Astrocyte of the hippocampus (primary cell): ENCODE results near the gene KRTAP4-2.
"Not testable (repeated sequence)": the region's sequence is repeated elsewhere in the genome, so short reads cannot be mapped to it uniquely, and the experiment has no call there.

ENCODE experiments used
- DNase-seq: peaks from one replicate; pipeline ENCODE4 v3.0.0; 2011; ENCODE audit warnings: low read depth, low spot score

Gene KRTAP4-2

GRCh38 chr17:41163828-41164227 lies 14.2 kb downstream of the KRTAP4-2 start:
- DNase-seq = no peak

GRCh38 chr17:41160648-41161047 lies 17.4 kb downstream of the KRTAP4-2 start, which contains the start of gene KRTAP4-4:
TSS of gene KRTAP4-4 (minus strand) at chr17:41160748. CDS start at chr17:41160691, 57 bp downstream.
- no peak for DNase-seq

DNA sequence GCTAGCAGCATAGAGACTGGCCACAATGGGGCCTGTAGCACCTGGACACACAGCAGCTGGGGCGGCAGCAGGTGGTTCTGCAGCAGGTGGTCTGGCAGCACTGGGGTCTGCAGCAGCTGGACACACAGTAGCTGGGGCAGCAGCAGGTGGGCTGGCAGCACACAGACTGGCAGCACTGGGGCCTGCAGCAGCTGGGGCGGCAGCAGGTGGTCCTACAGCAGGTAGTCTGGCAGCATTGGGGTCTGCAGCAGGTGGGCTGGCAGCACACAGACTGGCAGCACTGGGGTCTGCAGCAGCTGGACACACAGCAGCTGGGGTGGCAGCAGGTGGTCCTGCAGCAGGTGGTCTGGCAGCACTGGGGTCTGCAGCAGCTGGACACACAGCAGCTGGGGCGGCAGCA lies 17.8 kb downstream of the KRTAP4-2 start:
- not testable (repeated sequence) for DNase-seq

- no peak for DNase-seq
Measured at GRCh38 chr17:41153856-41154255, 24.2 kb downstream of the KRTAP4-2 start.

- no peak for DNase-seq
Measured at GRCh38 chr17:41151525-41151924, 26.5 kb downstream of the KRTAP4-2 start.

DNA sequence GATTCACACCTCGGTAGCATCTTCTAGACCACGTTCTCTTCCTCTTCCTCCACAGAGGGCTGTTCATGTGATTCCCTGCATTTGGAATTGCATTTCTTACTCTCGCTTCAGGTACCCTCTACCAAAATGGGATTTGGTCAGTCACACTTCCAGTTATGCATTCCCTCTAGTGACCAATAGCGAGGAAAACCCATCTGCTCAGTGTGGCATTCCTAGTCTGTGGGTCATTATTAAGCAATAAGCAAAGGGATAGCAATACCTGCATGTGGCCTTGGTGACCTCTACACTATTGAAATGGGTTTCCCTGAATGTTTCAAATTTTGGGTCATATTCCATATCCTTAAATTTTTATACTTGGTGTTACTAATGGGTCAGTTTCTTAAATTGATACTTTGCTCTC lies 28.0 kb downstream of the KRTAP4-2 start:
- no peak for DNase-seq

DNA sequence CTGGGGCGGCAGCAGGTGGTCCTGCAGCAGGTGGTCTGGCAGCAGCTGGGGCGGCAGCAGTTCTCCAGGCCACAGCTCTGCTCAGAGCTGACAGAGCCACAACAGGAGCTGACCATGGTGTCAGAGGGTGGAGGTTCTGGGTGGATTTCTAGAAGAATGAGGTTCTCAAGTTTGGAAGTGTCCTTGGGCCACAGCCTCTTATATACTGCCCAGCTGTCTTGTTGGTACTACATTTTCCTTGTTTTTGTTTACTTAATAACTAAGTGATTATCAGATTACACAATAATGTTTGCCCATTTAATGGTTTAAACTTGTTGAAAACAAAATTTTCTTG lies 28.4 kb downstream of the KRTAP4-2 start, which contains the start of gene KRTAP4-5:
TSS of gene KRTAP4-5 (minus strand) at position 174 of the 334 bp plus-strand sequence. CDS start at position 116, 58 bp downstream.
- DNase-seq = no peak

DNA sequence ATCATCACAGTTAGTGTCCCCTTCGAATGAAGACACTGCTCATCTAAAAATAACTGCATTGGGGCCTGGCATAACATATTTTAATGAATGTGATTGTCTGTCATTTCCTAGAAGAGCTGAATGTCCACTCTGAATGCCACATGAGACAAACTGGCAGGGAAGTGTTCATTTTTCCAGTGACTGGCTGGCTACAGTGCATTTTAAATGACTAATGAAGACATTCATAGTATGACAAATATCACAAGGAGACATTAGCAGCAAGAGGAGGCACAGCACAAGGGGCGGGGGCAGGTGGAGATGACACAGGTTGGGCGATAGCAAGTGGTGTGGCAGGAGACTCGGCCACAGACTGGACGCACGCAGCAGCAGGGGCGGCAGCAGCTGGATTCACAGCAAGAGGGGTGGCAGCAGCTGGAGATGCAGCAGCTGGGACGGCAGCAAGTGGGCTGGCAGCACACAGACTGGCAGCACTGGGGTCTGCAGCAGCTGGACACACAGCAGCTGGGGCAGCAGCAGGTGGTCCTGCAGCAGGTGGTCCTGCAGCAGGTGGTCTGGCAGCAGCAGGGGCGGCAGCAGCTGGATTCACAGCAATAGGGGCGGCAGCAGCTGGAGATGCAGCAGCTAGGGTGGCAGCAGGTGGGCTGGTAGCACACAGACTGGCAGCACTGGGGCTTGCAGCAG lies 28.9 kb downstream of the KRTAP4-2 start:
- DNase-seq = not testable (repeated sequence)

GRCh38 chr17:41147531-41148204 lies 30.4 kb downstream of the KRTAP4-2 start:
- DNase-seq = no peak

- no peak for DNase-seq
Measured at GRCh38 chr17:41145261-41145660, 32.8 kb downstream of the KRTAP4-2 start.

DNA sequence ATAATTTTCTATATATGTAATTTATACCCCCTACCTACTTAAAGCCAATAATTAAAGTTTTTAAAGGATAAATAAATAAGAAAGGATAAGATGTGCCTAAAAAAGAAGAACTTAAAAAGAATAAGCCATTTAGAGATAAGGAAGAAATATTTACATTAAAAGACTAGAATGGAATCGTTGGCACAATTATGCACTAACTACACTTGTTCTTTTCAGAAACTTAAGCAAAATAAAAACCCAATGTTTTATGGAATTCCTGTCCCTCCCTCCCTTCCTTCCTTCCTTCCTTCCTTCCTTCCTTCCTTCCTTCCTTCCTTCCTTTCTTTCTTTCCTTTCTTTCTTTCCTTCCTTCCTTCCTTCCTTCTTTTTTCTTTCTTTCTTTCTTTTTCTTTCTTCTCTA lies 33.2 kb downstream of the KRTAP4-2 start:
- DNase-seq = no peak

- no peak for DNase-seq
Measured at GRCh38 chr17:41141361-41141760, 36.7 kb downstream of the KRTAP4-2 start.

DNA sequence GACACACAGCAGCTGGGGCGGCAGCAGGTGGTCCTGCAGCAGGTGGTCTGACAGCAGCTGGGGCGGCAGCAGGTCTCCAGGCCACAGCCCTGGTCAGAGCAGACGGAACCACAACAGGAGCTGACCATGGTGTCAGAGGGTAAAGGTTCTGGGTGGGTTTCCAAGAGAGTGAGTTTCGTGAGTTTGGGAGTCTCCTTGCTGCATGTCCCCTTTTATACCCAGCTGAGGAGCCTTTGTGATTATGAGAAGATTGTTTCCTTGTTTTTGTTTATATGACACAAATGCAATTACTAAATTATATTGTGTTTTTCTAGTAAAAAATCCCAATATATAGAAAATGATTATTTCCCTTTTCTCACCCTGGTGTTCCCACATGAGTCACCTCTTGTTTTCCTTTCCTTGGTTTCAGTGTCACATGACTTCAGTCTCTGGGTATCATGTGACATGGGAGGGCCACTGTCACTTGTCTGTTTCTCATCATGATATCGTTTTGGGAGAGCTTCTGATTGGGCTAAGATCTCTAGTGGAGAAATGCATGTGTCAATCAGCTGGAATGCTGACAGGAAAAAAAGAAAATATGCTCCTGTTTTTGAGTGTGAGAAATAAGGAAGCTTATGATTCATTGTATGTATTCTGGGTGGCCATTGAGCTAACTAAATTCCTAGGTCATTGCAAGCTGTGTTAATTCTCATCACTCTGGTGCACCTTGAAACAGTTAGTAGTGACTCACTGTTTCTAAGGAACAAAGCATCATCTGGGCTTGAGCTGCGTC lies 37.5 kb downstream of the KRTAP4-2 start, which contains the start of gene KRTAP4-6:
TSS of gene KRTAP4-6 (minus strand) at position 185 of the 772 bp plus-strand sequence. CDS start at position 128, 57 bp downstream.
- peak; percentile 44 for DNase-seq

- not testable (repeated sequence) for DNase-seq
Measured at GRCh38 chr17:41139865-41140264, 38.2 kb downstream of the KRTAP4-2 start.

DNA sequence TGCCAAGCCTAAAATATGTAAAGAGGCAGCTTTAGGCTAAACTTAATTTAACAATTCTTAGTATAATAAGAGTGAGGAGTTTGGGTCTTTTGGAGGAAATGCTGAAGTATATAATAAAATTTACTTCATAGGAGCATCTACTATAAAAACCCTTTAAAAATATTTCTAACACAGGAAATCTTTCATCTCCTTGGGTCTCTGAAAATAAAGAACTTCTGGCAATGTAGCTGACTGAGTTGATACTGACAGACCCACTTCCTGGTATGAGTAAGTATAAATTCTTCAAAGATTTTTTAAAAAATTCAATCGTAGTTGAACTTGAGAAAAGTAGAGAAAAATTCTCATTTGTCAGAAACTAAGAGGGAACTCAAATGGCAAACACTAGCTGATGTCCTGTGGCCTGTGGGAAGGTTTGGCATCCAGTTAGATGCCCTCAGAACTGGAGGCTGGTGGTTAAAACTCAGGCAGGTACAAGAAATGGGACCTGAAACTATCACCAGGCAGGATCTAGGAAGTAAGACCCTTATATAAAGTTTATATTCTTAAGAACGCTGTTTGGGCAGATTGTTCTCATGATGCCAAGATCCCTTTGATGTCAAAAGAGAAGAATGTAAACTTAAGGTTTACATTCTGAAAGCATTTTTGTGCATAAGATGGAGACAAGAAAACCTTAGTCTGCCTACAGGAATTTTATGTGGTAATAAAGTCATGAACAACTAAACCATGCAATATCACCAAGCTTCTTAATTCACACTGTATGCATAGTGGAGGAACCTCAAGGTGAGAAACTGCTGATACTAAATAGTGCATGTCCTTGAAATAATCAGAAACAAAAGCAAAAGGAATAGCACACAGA lies 43.9 kb downstream of the KRTAP4-2 start:
- DNase-seq = no peak

- DNase-seq = no peak
Measured at GRCh38 chr17:41131979-41132378, 46.0 kb downstream of the KRTAP4-2 start.
